HepG2 (cell line): ENCODE measurements around the gene ACOX3. TPM values are rescaled to one million over a fixed set of nuclear protein-coding genes. Genes with fewer than 3 reads are reported as not detected.

ENCODE experiments used
- ARHGAP35 ChIP-seq: sonication (generic); formaldehyde crosslinking; IDR thresholded peaks from 2 replicates; pipeline ENCODE4 v1.9.0; 2022; ENCODE audit warnings: mild to moderate bottlenecking, inconsistent platforms, moderate library complexity, missing genetic modification reagents, borderline replicate concordance
- ATM ChIP-seq: fragments of 450-650 bp; IDR thresholded peaks from 2 replicates; pipeline ENCODE4 v1.7.1; 2017; ENCODE audit warnings: mild to moderate bottlenecking, borderline replicate concordance
- CREB3 ChIP-seq: sonication (generic); formaldehyde crosslinking; IDR thresholded peaks from 2 replicates; pipeline ENCODE4 v1.5.0; 2020; ENCODE audit warnings: missing genetic modification reagents
- FOXC1 ChIP-seq: sonication (generic); formaldehyde crosslinking; IDR thresholded peaks from 2 replicates; pipeline ENCODE4 v1.8.0; 2022; ENCODE audit warnings: mild to moderate bottlenecking, missing genetic modification reagents, borderline replicate concordance
- HNRNPLL ChIP-seq: fragments of 200-400 bp; formaldehyde crosslinking; IDR thresholded peaks from 2 replicates; pipeline ENCODE4 v1.6.1; 2017; ENCODE audit warnings: mild to moderate bottlenecking, low read depth, low read length; ENCODE audit not compliant: poor library complexity, severe bottlenecking
- MXD4 ChIP-seq: IDR thresholded peaks from 2 replicates; pipeline ENCODE4 v1.6.1; 2016; ENCODE audit warnings: mild to moderate bottlenecking, missing biosample characterization, missing genetic modification reagents
- POGZ ChIP-seq: sonication (generic); formaldehyde crosslinking; IDR thresholded peaks from 2 replicates; pipeline ENCODE4 v1.4.0; 2020; ENCODE audit warnings: mild to moderate bottlenecking, missing genetic modification reagents
- PRDM15 ChIP-seq: sonication (generic); formaldehyde crosslinking; IDR thresholded peaks from 2 replicates; pipeline ENCODE4 v1.4.0; 2020; ENCODE audit warnings: missing genetic modification reagents
- SMYD3 ChIP-seq: sonication (generic); formaldehyde crosslinking; IDR thresholded peaks from 2 replicates; pipeline ENCODE4 v1.8.1; 2023; ENCODE audit warnings: mild to moderate bottlenecking, missing genetic modification reagents
- TFDP2 ChIP-seq: sonication (generic); formaldehyde crosslinking; IDR thresholded peaks from 2 replicates; pipeline ENCODE4 v1.4.0; 2020; ENCODE audit warnings: missing genetic modification reagents
- ZNF10 ChIP-seq: sonication (generic); formaldehyde crosslinking; IDR thresholded peaks from 2 replicates; pipeline ENCODE4 v1.4.0; 2020; ENCODE audit warnings: mild to moderate bottlenecking, low read depth, missing genetic modification reagents, borderline replicate concordance
- ZNF577 ChIP-seq: sonication (generic); formaldehyde crosslinking; IDR thresholded peaks from 2 replicates; pipeline ENCODE4 v1.4.0; 2020; ENCODE audit warnings: mild to moderate bottlenecking, low read depth, missing genetic modification reagents, borderline replicate concordance
- polyA plus RNA-seq, 8 experiments: library from polyadenylated mRNA; depleted of rRNA in 3 of 8; stranded (reverse) in 7 of 8; unstranded in 1 of 8; fragments of >200 nt; fragmentation: Illumina TruSeq in 4 of 8; extraction: Trizol in 4 of 8; gene quantifications; 2 replicates each; pipeline versions ENCODE4 v1.2.1 to v1.2.3, GENCODE V29; 2011 to 2016; ENCODE audit warnings: low read depth in 4 of 8, missing spikeins in 1 of 8, mixed read lengths in 1 of 8; ENCODE audit not compliant: insufficient read depth in 1 of 8
- total RNA-seq, 5 experiments: library from RNA; depleted of rRNA; stranded (reverse); fragments of >200 nt; fragmentation: Illumina TruSeq; extraction: Trizol; gene quantifications; 2 replicates each; pipeline ENCODE4 v1.2.3, GENCODE V29; 2016; ENCODE audit warnings: low read depth in 1 of 5
- TF ChIP-seq, protein P1 (sequence below): sonication (generic); formaldehyde crosslinking; IDR thresholded peaks from 2 replicates; pipeline ENCODE4 v1.5.0; 2020; ENCODE audit warnings: mild to moderate bottlenecking, missing genetic modification reagents, moderate library complexity
- TF ChIP-seq, protein P2 (sequence below): sonication (generic); formaldehyde crosslinking; IDR thresholded peaks from 2 replicates; pipeline ENCODE4 v1.4.0; 2020; ENCODE audit warnings: missing genetic modification reagents
- TF ChIP-seq, protein P3 (sequence below): sonication (generic); formaldehyde crosslinking; IDR thresholded peaks from 2 replicates; pipeline ENCODE4 v1.4.0; 2020; ENCODE audit warnings: mild to moderate bottlenecking, missing genetic modification reagents
- TF ChIP-seq, protein P4 (sequence below): sonication (generic); formaldehyde crosslinking; conservative IDR thresholded peaks from 2 replicates; pipeline ENCODE4 v1.8.0; 2022; ENCODE audit warnings: missing genetic modification reagents

Gene ACOX3
- total and polyA plus RNA-seq, 2 of the 13 experiments (the other 11 are each of a cell fraction or from before 2014, with no cell fraction given): 4.2 to 17.8 TPM

- TF ChIP-seq, protein P1, sequence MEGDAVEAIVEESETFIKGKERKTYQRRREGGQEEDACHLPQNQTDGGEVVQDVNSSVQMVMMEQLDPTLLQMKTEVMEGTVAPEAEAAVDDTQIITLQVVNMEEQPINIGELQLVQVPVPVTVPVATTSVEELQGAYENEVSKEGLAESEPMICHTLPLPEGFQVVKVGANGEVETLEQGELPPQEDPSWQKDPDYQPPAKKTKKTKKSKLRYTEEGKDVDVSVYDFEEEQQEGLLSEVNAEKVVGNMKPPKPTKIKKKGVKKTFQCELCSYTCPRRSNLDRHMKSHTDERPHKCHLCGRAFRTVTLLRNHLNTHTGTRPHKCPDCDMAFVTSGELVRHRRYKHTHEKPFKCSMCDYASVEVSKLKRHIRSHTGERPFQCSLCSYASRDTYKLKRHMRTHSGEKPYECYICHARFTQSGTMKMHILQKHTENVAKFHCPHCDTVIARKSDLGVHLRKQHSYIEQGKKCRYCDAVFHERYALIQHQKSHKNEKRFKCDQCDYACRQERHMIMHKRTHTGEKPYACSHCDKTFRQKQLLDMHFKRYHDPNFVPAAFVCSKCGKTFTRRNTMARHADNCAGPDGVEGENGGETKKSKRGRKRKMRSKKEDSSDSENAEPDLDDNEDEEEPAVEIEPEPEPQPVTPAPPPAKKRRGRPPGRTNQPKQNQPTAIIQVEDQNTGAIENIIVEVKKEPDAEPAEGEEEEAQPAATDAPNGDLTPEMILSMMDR (CRISPR knock-in tag): peak; percentile 29; the same call in 1 of the 2 replicates
- no peak for TF ChIP-seq PRDM15 (CRISPR knock-in tag)
- no peak for TF ChIP-seq CREB3 (CRISPR knock-in tag)
- no peak for TF ChIP-seq ZNF577 (CRISPR knock-in tag)
- TF ChIP-seq TFDP2: peak; percentile 64
- no peak for TF ChIP-seq ATM
- peak; percentile 82; the same call in 1 of the 2 replicates for TF ChIP-seq MXD4 (CRISPR knock-in tag)
- peak; percentile 47 for TF ChIP-seq HNRNPLL
- peak; percentile 98 for TF ChIP-seq POGZ (CRISPR knock-in tag)
- TF ChIP-seq SMYD3 (CRISPR knock-in tag): no peak
- 0 out of 2 replicates have a peak, but pooled peaks have one; percentile 68 for TF ChIP-seq ARHGAP35 (CRISPR knock-in tag)
- TF ChIP-seq, protein P2, sequence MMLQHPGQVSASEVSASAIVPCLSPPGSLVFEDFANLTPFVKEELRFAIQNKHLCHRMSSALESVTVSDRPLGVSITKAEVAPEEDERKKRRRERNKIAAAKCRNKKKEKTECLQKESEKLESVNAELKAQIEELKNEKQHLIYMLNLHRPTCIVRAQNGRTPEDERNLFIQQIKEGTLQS (CRISPR knock-in tag): 0 out of 2 replicates have a peak, but pooled peaks have one; percentile 24
- TF ChIP-seq, protein P3, sequence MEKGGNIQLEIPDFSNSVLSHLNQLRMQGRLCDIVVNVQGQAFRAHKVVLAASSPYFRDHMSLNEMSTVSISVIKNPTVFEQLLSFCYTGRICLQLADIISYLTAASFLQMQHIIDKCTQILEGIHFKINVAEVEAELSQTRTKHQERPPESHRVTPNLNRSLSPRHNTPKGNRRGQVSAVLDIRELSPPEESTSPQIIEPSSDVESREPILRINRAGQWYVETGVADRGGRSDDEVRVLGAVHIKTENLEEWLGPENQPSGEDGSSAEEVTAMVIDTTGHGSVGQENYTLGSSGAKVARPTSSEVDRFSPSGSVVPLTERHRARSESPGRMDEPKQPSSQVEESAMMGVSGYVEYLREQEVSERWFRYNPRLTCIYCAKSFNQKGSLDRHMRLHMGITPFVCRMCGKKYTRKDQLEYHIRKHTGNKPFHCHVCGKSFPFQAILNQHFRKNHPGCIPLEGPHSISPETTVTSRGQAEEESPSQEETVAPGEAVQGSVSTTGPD (CRISPR knock-in tag): no peak
- TF ChIP-seq, protein P4, sequence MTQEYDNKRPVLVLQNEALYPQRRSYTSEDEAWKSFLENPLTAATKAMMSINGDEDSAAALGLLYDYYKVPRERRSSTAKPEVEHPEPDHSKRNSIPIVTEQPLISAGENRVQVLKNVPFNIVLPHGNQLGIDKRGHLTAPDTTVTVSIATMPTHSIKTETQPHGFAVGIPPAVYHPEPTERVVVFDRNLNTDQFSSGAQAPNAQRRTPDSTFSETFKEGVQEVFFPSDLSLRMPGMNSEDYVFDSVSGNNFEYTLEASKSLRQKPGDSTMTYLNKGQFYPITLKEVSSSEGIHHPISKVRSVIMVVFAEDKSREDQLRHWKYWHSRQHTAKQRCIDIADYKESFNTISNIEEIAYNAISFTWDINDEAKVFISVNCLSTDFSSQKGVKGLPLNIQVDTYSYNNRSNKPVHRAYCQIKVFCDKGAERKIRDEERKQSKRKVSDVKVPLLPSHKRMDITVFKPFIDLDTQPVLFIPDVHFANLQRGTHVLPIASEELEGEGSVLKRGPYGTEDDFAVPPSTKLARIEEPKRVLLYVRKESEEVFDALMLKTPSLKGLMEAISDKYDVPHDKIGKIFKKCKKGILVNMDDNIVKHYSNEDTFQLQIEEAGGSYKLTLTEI (CRISPR knock-in tag): no peak
- no peak for TF ChIP-seq ZNF10
- 0 out of 2 replicates have a peak, but pooled peaks have one; percentile 59 for TF ChIP-seq FOXC1 (CRISPR knock-in tag)
Observed at GRCh38 chr4:8440492-8441311, at the start of gene ACOX3, which contains the start of gene TRMT44 (continued).
